Fibroblast of lung (primary cell): Measurements from ENCODE around the gene GRIK4. TPM values are rescaled to one million over a fixed set of nuclear protein-coding genes. Genes with fewer than 3 reads are reported as not detected.

Experiments
- DNase-seq, 2 donors: peaks; one replicate each; pipeline versions ENCODE4 v3.0.0 to v3.0.0-alpha.2; 2010; ENCODE audit warnings: low read depth in 2 of 2
- H2AFZ ChIP-seq: 2 replicates; pipeline ENCODE4 v1.5.1; 2012; ENCODE audit warnings: low read length, control low read depth, inconsistent platforms
- H3K27ac ChIP-seq: 2 replicates; pipeline ENCODE4 v1.5.1; 2011; ENCODE audit warnings: low read length, control low read depth; ENCODE audit not compliant: insufficient read depth
- H3K27me3 ChIP-seq: 2 replicates; pipeline ENCODE4 v1.5.1; 2011; ENCODE audit warnings: mild to moderate bottlenecking, low read length; ENCODE audit not compliant: control insufficient read depth, insufficient read depth
- H3K36me3 ChIP-seq: 2 replicates; pipeline ENCODE4 v1.5.1; 2011; ENCODE audit warnings: low read length; ENCODE audit not compliant: control insufficient read depth, insufficient read depth
- H3K4me1 ChIP-seq: 2 replicates; pipeline ENCODE4 v1.5.1; 2011; ENCODE audit warnings: low read length; ENCODE audit not compliant: control insufficient read depth, insufficient read depth; ENCODE audit errors: extremely low read depth
- H3K4me2 ChIP-seq: 2 replicates; pipeline ENCODE4 v1.5.1; 2011; ENCODE audit warnings: low read length, control low read depth; ENCODE audit not compliant: insufficient read depth; ENCODE audit errors: extremely low read depth
- H3K4me3 ChIP-seq, 4 experiments: fragments of 200-600 bp in 1 of 4; sonication (generic) in 1 of 4; replicated peaks in 1 of 4; 2 replicates each; pipeline ENCODE4 v1.5.1; 2011 to 2016; ENCODE audit warnings: low read length in 4 of 4, low read depth in 3 of 4, mild to moderate bottlenecking in 3 of 4, control low read depth in 2 of 4, inconsistent platforms in 1 of 4, mixed read lengths in 1 of 4; ENCODE audit not compliant: insufficient read depth in 1 of 4; ENCODE audit errors: control extremely low read depth in 1 of 4
- H3K79me2 ChIP-seq: 2 replicates; pipeline ENCODE4 v1.5.1; 2012; ENCODE audit warnings: mild to moderate bottlenecking, low read length, inconsistent platforms; ENCODE audit not compliant: control insufficient read depth, insufficient read depth
- H3K9ac ChIP-seq: 2 replicates; pipeline ENCODE4 v1.5.1; 2011; ENCODE audit warnings: mild to moderate bottlenecking, low read length, control low read depth; ENCODE audit not compliant: insufficient read depth
- H3K9me3 ChIP-seq: 2 replicates; pipeline ENCODE4 v1.5.1; 2012; ENCODE audit warnings: low read depth, low read length; ENCODE audit not compliant: control insufficient read depth, insufficient read depth
- H4K20me1 ChIP-seq: 2 replicates; pipeline ENCODE4 v1.5.1; 2011; ENCODE audit warnings: low read length; ENCODE audit not compliant: control insufficient read depth, insufficient read depth; ENCODE audit errors: extremely low read depth
- CTCF ChIP-seq, 2 donors: IDR thresholded peaks in 1 of 2; conservative IDR thresholded peaks in 1 of 2; 1 replicate in 1 of 2; 2 replicates in 1 of 2; pipeline ENCODE4 v1.5.1; 2011 to 2012; ENCODE audit warnings: low read length in 2 of 2, control low read depth in 1 of 2, inconsistent platforms in 1 of 2, low read depth in 1 of 2, mild to moderate bottlenecking in 1 of 2
- EZH2 ChIP-seq: IDR thresholded peaks from 2 replicates; pipeline ENCODE4 v1.5.1; 2012; ENCODE audit warnings: low read length, control low read depth, mild to moderate bottlenecking; ENCODE audit errors: missing control alignments
- polyA plus RNA-seq, 2 donors: library from polyadenylated mRNA; depleted of rRNA in 1 of 2; stranded (reverse) in 1 of 2; unstranded in 1 of 2; fragments of >200 nt; gene quantifications; 2 replicates each; pipeline ENCODE4 v1.2.1, GENCODE V29; 2011 to 2012; ENCODE audit warnings: missing spikeins in 1 of 2
- total RNA-seq: library from RNA; depleted of rRNA; stranded (reverse); fragments of >200 nt; gene quantifications from 2 replicates; pipeline ENCODE4 v1.2.1, GENCODE V29; 2014

GRIK4 gene
- total and polyA plus RNA-seq, 2 donors (not counting 1 experiment from before 2014, with no cell fraction given): 0.17 to 1.5 TPM

GRCh38 chr11:120912915-120913314 lies 401.4 kb downstream of the GRIK4 start:
- no peak overlapping the region for H3K4me2 ChIP-seq
- H3K79me2 ChIP-seq: no peaks in the 10 kb centered on the region
- no peaks in the 10 kb centered on the region for H4K20me1 ChIP-seq
- no peaks in the 10 kb centered on the region for H3K9me3 ChIP-seq
- H3K9ac ChIP-seq: no peak overlapping the region
- peaks cover 3% of the 10 kb centered on the region for H3K27me3 ChIP-seq
- no peaks in the 10 kb centered on the region for H3K4me1 ChIP-seq
- no peak for DNase-seq
- no peak for TF ChIP-seq CTCF (conservative IDR thresholded peaks at IDR 0.05 in 1 of 2, IDR thresholded peaks at IDR 0.05 in 1 of 2; ENCODE audit: low read depth in 1 of 2, low read length in 2 of 2)
- no peak for TF ChIP-seq EZH2
- no peak overlapping the region for H3K27ac ChIP-seq
- no peaks in the 10 kb centered on the region for H3K36me3 ChIP-seq
- no peak overlapping the region for H3K4me3 ChIP-seq
- no peak overlapping the region for H2AFZ ChIP-seq

- Histone ChIP-seq H3K4me3 (no peak overlapping the region), H3K27ac (no peak overlapping the region), H3K9me3 (no peaks in the 10 kb centered on the region), H3K9ac (no peak overlapping the region), H3K36me3 (no peaks in the 10 kb centered on the region), H3K4me1 (no peaks in the 10 kb centered on the region), H3K4me2 (no peak overlapping the region), H3K27me3 (peaks cover 3% of the 10 kb centered on the region), H2AFZ (no peak overlapping the region), H3K79me2 (no peaks in the 10 kb centered on the region), H4K20me1 (no peaks in the 10 kb centered on the region)
- no peak for DNase-seq
- TF ChIP-seq CTCF (conservative IDR thresholded peaks at IDR 0.05 in 1 of 2, IDR thresholded peaks at IDR 0.05 in 1 of 2; ENCODE audit: low read depth in 1 of 2, low read length in 2 of 2) (no peak), EZH2 (no peak)
These were observed 402.5 kb downstream of the GRIK4 start for GRCh38 chr11:120914021-120914420.

- no peaks in the 10 kb centered on the region for H3K79me2 ChIP-seq
- H3K9me3 ChIP-seq: no peaks in the 10 kb centered on the region
- H4K20me1 ChIP-seq: no peaks in the 10 kb centered on the region
- no peak overlapping the region for H3K9ac ChIP-seq
- H2AFZ ChIP-seq: no peak overlapping the region
- H3K4me2 ChIP-seq: no peak overlapping the region
- H3K36me3 ChIP-seq: no peaks in the 10 kb centered on the region
- no peak for DNase-seq
- H3K4me1 ChIP-seq: no peaks in the 10 kb centered on the region
- H3K27me3 ChIP-seq: peaks cover 3% of the 10 kb centered on the region
- no peak overlapping the region for H3K27ac ChIP-seq
- no peak for TF ChIP-seq EZH2
- no peak for TF ChIP-seq CTCF (conservative IDR thresholded peaks at IDR 0.05 in 1 of 2, IDR thresholded peaks at IDR 0.05 in 1 of 2; ENCODE audit: low read depth in 1 of 2, low read length in 2 of 2)
- no peak overlapping the region for H3K4me3 ChIP-seq
These were observed 403.1 kb downstream of the GRIK4 start for GRCh38 chr11:120914601-120915000.
